Measurements from ENCODE around the gene KDM4C.
A peak's percentile ranks its signal among the peaks of the same experiment; 100 is the strongest.

KDM4C gene

GRCh38 chr9:6880626-6881025 is 122.9 kb downstream of the KDM4C start:
- Histone ChIP-seq H3K4me1 (ENCODE audit: control insufficient read depth in 1 of 2, insufficient read depth in 1 of 2, low read depth in 1 of 2, low read length in 1 of 2) (no peaks in the 10 kb centered on the region), H3K4me3 (ENCODE audit: low read depth in 1 of 2, low read length in 1 of 2) (no peak overlapping the region), H3K27ac (no peak overlapping the region), H3K27me3 (no peaks in the 10 kb centered on the region), H3K36me3 (no peaks in the 10 kb centered on the region), H3K9me3 (no peaks in the 10 kb centered on the region)
- no peak for TF ChIP-seq CTCF (IDR thresholded peaks at IDR 0.05)

- H3K27ac ChIP-seq = no peak overlapping the region
- no peaks in the 10 kb centered on the region for H3K4me1 ChIP-seq (ENCODE audit: control insufficient read depth in 1 of 2, insufficient read depth in 1 of 2, low read depth in 1 of 2, low read length in 1 of 2)
- H3K27me3 ChIP-seq = no peaks in the 10 kb centered on the region
- no peaks in the 10 kb centered on the region for H3K9me3 ChIP-seq
- H3K36me3 ChIP-seq = no peaks in the 10 kb centered on the region
- no peak for TF ChIP-seq CTCF (IDR thresholded peaks at IDR 0.05)
- H3K4me3 ChIP-seq (ENCODE audit: low read depth in 1 of 2, low read length in 1 of 2) = no peak overlapping the region
Observed at GRCh38 chr9:6884101-6884500, 126.3 kb downstream of the KDM4C start.

GRCh38 chr9:6884990-6885389 is 127.2 kb downstream of the KDM4C start:
- Histone ChIP-seq H3K4me1 (ENCODE audit: control insufficient read depth in 1 of 2, insufficient read depth in 1 of 2, low read depth in 1 of 2, low read length in 1 of 2) (peaks cover 8% of the 10 kb centered on the region in 2 experiments), H3K27ac (no peak overlapping the region), H3K9me3 (no peaks in the 10 kb centered on the region), H3K4me3 (ENCODE audit: low read depth in 1 of 2, low read length in 1 of 2) (no peak overlapping the region), H3K27me3 (no peaks in the 10 kb centered on the region), H3K36me3 (no peaks in the 10 kb centered on the region)
- TF ChIP-seq CTCF (IDR thresholded peaks at IDR 0.05) = no peak

- H3K36me3 ChIP-seq = no peaks in the 10 kb centered on the region
- H3K27me3 ChIP-seq = no peaks in the 10 kb centered on the region
- no peak for TF ChIP-seq CTCF (IDR thresholded peaks at IDR 0.05)
- H3K9me3 ChIP-seq = no peaks in the 10 kb centered on the region
- peaks cover 10 to 16% of the 10 kb centered on the region in 2 experiments for H3K4me1 ChIP-seq (ENCODE audit: control insufficient read depth in 1 of 2, insufficient read depth in 1 of 2, low read depth in 1 of 2, low read length in 1 of 2)
- H3K27ac ChIP-seq = no peak overlapping the region
- H3K4me3 ChIP-seq (ENCODE audit: low read depth in 1 of 2, low read length in 1 of 2) = no peak overlapping the region
Observed at GRCh38 chr9:6887051-6887450, 129.3 kb downstream of the KDM4C start.

GRCh38 chr9:6889868-6890267 is 132.1 kb downstream of the KDM4C start:
- H3K36me3 ChIP-seq = peaks cover 4% of the 10 kb centered on the region
- H3K27ac ChIP-seq = peak overlapping the region; percentile 78
- no peak for TF ChIP-seq CTCF (IDR thresholded peaks at IDR 0.05)
- H3K4me1 ChIP-seq (ENCODE audit: control insufficient read depth in 1 of 2, insufficient read depth in 1 of 2, low read depth in 1 of 2, low read length in 1 of 2) = peaks cover 10 to 16% of the 10 kb centered on the region in 2 experiments
- no peaks in the 10 kb centered on the region for H3K27me3 ChIP-seq
- H3K4me3 ChIP-seq (ENCODE audit: low read depth in 1 of 2, low read length in 1 of 2) = no peak overlapping the region
- no peaks in the 10 kb centered on the region for H3K9me3 ChIP-seq
